NB4 (cell line): ENCODE measurements around the gene UMAD1.
A peak's percentile ranks its signal among the peaks of the same experiment; 100 is the strongest.

Experiments
- DNase-seq: peaks from one replicate; pipeline ENCODE4 v3.0.0; 2010; ENCODE audit warnings: low read depth
- H3K4me3 ChIP-seq: one replicate; pipeline ENCODE4 v1.5.1; 2011; ENCODE audit warnings: mild to moderate bottlenecking, low read depth, low read length, moderate library complexity
- MYC ChIP-seq: IDR thresholded peaks from 2 replicates; pipeline ENCODE4 v1.6.1; 2011; ENCODE audit warnings: low read depth, low read length
- POLR2A ChIP-seq: IDR thresholded peaks from 2 replicates; pipeline ENCODE4 v1.6.1; 2011; ENCODE audit warnings: mild to moderate bottlenecking; ENCODE audit not compliant: insufficient read length; ENCODE audit errors: extremely low read depth
- TF ChIP-seq, protein P1 (sequence below): IDR thresholded peaks from one replicate; pipeline ENCODE4 v1.5.1; 2012; ENCODE audit warnings: low read depth, low read length
- TF ChIP-seq, protein P2 (sequence below): IDR thresholded peaks from 2 replicates; pipeline ENCODE4 v1.6.1; 2011; ENCODE audit warnings: low read depth, low read length

UMAD1 gene

DNA sequence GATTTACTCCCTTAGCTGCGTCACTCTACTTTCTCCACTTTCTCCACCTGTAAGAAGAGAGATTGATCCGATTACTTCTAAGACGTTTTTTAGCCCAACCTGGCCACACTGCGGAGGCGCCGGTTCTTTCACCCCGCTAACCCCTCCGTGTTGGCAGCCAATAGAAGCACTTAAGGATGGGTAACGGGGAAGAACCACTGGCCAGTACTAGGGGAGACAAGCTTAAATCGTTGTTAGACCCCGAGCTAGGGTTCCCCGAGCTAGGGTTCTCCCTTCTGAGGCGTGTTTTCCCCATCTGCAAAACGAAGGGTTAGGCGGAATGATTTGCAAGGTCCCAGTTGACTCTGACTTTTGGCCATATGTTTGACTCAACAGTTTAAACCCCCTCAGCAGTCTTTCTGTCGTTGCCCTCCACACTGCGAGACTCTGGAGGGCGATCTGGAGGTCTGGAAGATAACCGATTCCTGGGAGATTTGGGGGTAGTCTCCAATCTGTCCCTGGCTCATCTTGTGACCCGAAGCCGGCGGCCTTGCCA, 644 bp downstream of the UMAD1 start:
- TF ChIP-seq, protein P1, sequence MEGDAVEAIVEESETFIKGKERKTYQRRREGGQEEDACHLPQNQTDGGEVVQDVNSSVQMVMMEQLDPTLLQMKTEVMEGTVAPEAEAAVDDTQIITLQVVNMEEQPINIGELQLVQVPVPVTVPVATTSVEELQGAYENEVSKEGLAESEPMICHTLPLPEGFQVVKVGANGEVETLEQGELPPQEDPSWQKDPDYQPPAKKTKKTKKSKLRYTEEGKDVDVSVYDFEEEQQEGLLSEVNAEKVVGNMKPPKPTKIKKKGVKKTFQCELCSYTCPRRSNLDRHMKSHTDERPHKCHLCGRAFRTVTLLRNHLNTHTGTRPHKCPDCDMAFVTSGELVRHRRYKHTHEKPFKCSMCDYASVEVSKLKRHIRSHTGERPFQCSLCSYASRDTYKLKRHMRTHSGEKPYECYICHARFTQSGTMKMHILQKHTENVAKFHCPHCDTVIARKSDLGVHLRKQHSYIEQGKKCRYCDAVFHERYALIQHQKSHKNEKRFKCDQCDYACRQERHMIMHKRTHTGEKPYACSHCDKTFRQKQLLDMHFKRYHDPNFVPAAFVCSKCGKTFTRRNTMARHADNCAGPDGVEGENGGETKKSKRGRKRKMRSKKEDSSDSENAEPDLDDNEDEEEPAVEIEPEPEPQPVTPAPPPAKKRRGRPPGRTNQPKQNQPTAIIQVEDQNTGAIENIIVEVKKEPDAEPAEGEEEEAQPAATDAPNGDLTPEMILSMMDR: peak; percentile 4
- TF ChIP-seq MYC (no peak; the same call in 1 of the 2 replicates), POLR2A (no peak)
- TF ChIP-seq, protein P2, sequence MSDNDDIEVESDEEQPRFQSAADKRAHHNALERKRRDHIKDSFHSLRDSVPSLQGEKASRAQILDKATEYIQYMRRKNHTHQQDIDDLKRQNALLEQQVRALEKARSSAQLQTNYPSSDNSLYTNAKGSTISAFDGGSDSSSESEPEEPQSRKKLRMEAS: no peak
- no peak for DNase-seq
- peak overlapping the region; percentile 89 for H3K4me3 ChIP-seq

DNA sequence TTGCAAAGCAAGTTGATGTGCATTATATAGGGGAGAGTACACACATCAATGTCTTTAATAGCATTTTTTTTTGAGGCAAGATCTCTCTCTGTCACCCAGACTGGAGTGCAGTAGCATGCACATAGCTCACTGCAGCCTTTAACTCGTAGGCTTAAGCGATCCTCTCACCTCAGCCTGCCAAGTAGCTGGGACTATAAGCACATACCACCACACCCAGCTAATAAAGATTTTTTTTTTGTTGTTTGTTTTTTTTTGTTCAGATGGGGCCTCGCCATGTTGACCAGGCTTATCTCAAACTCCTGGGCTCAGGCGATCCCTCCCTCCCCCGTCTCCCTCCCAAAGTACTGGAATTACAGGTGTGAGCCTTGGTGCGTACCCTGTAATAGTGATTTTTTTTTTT, 1.5 kb downstream of the UMAD1 start:
- H3K4me3 ChIP-seq: peak overlapping the region; percentile 89
- TF ChIP-seq, protein P1: no peak
- TF ChIP-seq POLR2A: no peak
- no peak for TF ChIP-seq MYC
- TF ChIP-seq, protein P2: no peak
- DNase-seq: no peak

DNA sequence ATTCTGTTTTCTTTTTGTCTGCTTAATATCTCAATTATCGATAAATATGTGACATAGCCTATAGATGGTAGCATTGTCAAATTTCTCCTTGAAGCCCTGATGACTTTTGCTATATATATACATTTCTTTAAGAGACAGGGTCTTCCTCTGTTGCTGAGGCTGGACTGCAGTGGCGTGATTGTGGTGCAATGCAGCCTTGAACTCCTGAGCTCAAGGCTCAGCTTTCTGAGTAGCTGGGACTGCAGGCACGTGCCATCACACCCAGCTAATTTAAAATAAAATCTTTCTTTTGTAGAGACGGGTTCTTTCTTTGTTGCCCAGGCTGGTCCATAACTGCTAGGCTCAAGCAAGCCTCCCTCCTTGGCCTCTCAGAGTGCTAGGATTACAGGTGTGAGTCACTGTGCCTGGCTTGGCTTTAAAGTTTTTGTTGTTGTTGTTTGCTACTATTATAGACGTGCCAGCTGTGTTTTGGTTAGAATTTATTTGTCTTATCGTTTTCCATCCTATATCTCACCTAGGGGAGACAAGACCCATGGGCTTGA, 7.0 kb downstream of the UMAD1 start:
- TF ChIP-seq, protein P2: no peak
- TF ChIP-seq, protein P1: no peak
- TF ChIP-seq MYC: no peak
- no peak overlapping the region for H3K4me3 ChIP-seq
- no peak for DNase-seq

DNA sequence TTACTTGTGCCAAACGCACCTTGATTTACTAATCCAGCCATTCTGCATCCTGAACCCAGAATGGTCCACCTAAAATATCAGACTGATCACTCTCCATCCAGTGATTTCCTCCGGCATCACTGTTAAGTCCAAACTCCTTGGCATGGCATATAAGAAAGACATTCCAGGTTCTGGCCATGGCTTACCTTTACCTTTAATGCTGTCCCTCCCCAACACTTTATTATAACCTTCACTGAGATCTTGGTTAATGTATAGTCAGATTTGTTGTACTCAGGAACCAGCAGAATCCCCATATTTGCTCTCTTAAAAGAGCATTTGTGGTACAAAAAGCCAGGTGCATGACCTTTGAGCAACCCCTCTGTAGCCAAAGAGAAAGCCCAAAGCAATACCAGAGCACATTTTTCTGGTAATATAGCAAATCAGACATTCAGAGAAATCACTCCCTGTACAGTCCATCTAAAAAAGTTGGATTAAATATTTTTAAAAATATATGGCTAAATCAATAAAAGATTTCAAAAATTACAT, 10.2 kb downstream of the UMAD1 start:
- DNase-seq: no peak
- TF ChIP-seq MYC (no peak), POLR2A (no peak)
- TF ChIP-seq, protein P2: no peak
- TF ChIP-seq, protein P1: no peak
- no peak overlapping the region for H3K4me3 ChIP-seq

DNA sequence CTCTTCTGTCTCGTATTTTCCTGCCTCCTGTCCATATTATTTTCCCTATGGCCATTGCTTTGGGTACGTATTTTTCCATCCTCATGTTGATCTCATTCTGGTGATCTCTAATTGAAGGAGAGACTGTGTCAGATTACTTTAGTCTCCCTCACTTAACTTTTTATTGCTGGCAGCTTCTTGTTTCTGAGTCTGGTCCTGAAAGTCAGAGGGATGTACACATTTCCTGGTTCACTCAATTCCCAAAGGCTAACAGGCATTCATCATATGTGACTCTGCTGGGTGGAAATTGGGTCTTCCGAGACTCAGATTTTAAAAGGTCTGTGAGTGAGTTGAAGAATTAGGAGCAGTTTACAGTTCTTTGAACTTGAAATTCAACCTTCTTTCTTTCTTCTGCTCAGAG, 10.9 kb downstream of the UMAD1 start:
- no peak overlapping the region for H3K4me3 ChIP-seq
- DNase-seq: no peak
- TF ChIP-seq POLR2A: no peak
- TF ChIP-seq, protein P1: no peak
- no peak for TF ChIP-seq MYC
- TF ChIP-seq, protein P2: no peak
